HG03571 (cell line): ENCODE measurements around the gene ERAP2.
A peak's percentile ranks its signal among the peaks of the same experiment; 100 is the strongest.

Experiments used
- ATAC-seq: cut with Tn5 transposase; IDR thresholded peaks from one replicate; pipeline ENCODE4 v1.9.1; 2021; ENCODE audit not compliant: unreplicated experiment

Gene ERAP2

GRCh38 chr5:96893342-96893741, 17.0 kb downstream of the ERAP2 start:
- ATAC-seq, result no peak

GRCh38 chr5:96896276-96896675, 20.0 kb downstream of the ERAP2 start:
- peak; percentile 51 for ATAC-seq

GRCh38 chr5:96896806-96897205, 20.5 kb downstream of the ERAP2 start:
- peak; percentile 94 for ATAC-seq

GRCh38 chr5:96901384-96901783, 25.1 kb downstream of the ERAP2 start:
- no peak for ATAC-seq

GRCh38 chr5:96901841-96902240, 25.5 kb downstream of the ERAP2 start:
- ATAC-seq, result no peak

- ATAC-seq, result no peak
Measured at GRCh38 chr5:96902876-96903275, 26.6 kb downstream of the ERAP2 start.

GRCh38 chr5:96903300-96903699, 27.0 kb downstream of the ERAP2 start:
- ATAC-seq, result no peak

- ATAC-seq, result no peak
Measured at GRCh38 chr5:96904054-96904931, 28.0 kb downstream of the ERAP2 start.

GRCh38 chr5:96905864-96906263, 29.6 kb downstream of the ERAP2 start:
- ATAC-seq, result no peak

GRCh38 chr5:96909003-96909402, 32.7 kb downstream of the ERAP2 start:
- no peak for ATAC-seq

GRCh38 chr5:96909435-96909834, 33.1 kb downstream of the ERAP2 start:
- ATAC-seq, result no peak

GRCh38 chr5:96911139-96911538, 34.8 kb downstream of the ERAP2 start:
- no peak for ATAC-seq

- no peak for ATAC-seq
Measured at GRCh38 chr5:96913233-96913632, 36.9 kb downstream of the ERAP2 start.

- peak; percentile 64 for ATAC-seq
Measured at GRCh38 chr5:96919754-96920197, 43.5 kb downstream of the ERAP2 start.

GRCh38 chr5:96920744-96921355, 44.5 kb downstream of the ERAP2 start:
- no peak for ATAC-seq

- no peak for ATAC-seq
Measured at GRCh38 chr5:96922499-96923244, 46.4 kb downstream of the ERAP2 start.

GRCh38 chr5:96924016-96924443, 47.7 kb downstream of the ERAP2 start:
- no peak for ATAC-seq

GRCh38 chr5:96926276-96926675, 50.0 kb downstream of the ERAP2 start:
- ATAC-seq, result no peak

- ATAC-seq, result no peak
Measured at GRCh38 chr5:96927008-96927407, 50.7 kb downstream of the ERAP2 start.

- no peak for ATAC-seq
Measured at GRCh38 chr5:96928931-96929708, 52.8 kb downstream of the ERAP2 start.

- no peak for ATAC-seq
Measured at GRCh38 chr5:96930058-96930457, 53.8 kb downstream of the ERAP2 start.
